IMR-90 (cell line): ENCODE results near the gene CDC42BPA. TPM values are rescaled to one million over a fixed set of nuclear protein-coding genes. Genes with fewer than 3 reads are reported as not detected.

Source experiments
- ATAC-seq: fragments of 200-7000 bp; cut with Tn5 transposase; 2 replicates; pipeline ENCODE4 v1.9.1; 2020; ENCODE audit warnings: low read depth, mild to moderate bottlenecking, moderate library complexity
- BruUV-seq: library from RNA; stranded (reverse); fragments of 400-500 nt; replicated peaks from 2 replicates; lab custom pipeline; 2021; lab: Mats Ljungman, UMichigan
- CTCF ChIA-PET: fragments of 300-600 bp; formaldehyde crosslinking; extraction: SDS; loops from one replicate; lab custom pipeline; 2021; ENCODE audit warnings: antibody characterized with exemption; lab: Yijun Ruan, JAX
- POLR2A ChIA-PET: fragments of 300-600 bp; sonication (Branson Sonifier 250); formaldehyde crosslinking; loops from one replicate; lab custom pipeline; 2022; ENCODE audit warnings: antibody characterized with exemption; ENCODE audit not compliant: unreplicated experiment; lab: Charles Lee
- DNase-seq: peaks from one replicate; pipeline ENCODE4 v3.0.0; 2013
- H2AFZ ChIP-seq: replicated peaks from 2 replicates; pipeline ENCODE3; 2013; ENCODE audit warnings: low read length, mild to moderate bottlenecking; ENCODE audit not compliant: poor library complexity
- H2AK5ac ChIP-seq: 2 replicates; pipeline ENCODE4 v1.6.1; 2013; ENCODE audit warnings: low read depth, low read length, inconsistent platforms
- H2AK9ac ChIP-seq: replicated peaks from 2 replicates; pipeline ENCODE3; 2013; ENCODE audit warnings: mild to moderate bottlenecking, low read depth, low read length, moderate library complexity; ENCODE audit not compliant: poor library complexity
- H2BK120ac ChIP-seq: 2 replicates; pipeline ENCODE4 v1.6.1; 2013; ENCODE audit warnings: low read depth, low read length, inconsistent platforms
- H2BK15ac ChIP-seq: 3 replicates; pipeline ENCODE4 v1.6.1; 2013; ENCODE audit warnings: low read depth, low read length, inconsistent platforms
- H2BK20ac ChIP-seq: 2 replicates; pipeline ENCODE4 v1.6.1; 2013; ENCODE audit warnings: low read depth, mild to moderate bottlenecking, inconsistent platforms, low read length, moderate library complexity
- H2BK5ac ChIP-seq: 2 replicates; pipeline ENCODE4 v1.6.1; 2013; ENCODE audit warnings: mild to moderate bottlenecking, low read depth, low read length, inconsistent platforms; ENCODE audit not compliant: poor library complexity, severe bottlenecking
- H3K14ac ChIP-seq: replicated peaks from 2 replicates; pipeline ENCODE4 v1.6.1; 2013; ENCODE audit warnings: low read depth, low read length, inconsistent platforms
- H3K18ac ChIP-seq: 2 replicates; pipeline ENCODE4 v1.6.1; 2013; ENCODE audit warnings: low read depth, low read length, control low read depth
- H3K23ac ChIP-seq: 2 replicates; pipeline ENCODE4 v1.6.1; 2013; ENCODE audit warnings: low read depth, low read length, inconsistent platforms
- H3K27ac ChIP-seq: 2 replicates; pipeline ENCODE4 v1.5.1; 2013; ENCODE audit warnings: mild to moderate bottlenecking, control low read depth, low read length; ENCODE audit not compliant: insufficient read depth
- H3K27me3 ChIP-seq: 2 replicates; pipeline ENCODE4 v1.6.1; 2013; ENCODE audit warnings: low read length; ENCODE audit not compliant: control insufficient read depth, insufficient read depth
- H3K36me3 ChIP-seq: 2 replicates; pipeline ENCODE4 v1.6.1; 2013; ENCODE audit warnings: low read length, mixed read lengths; ENCODE audit not compliant: control insufficient read depth, insufficient read depth
- H3K4ac ChIP-seq: 2 replicates; pipeline ENCODE4 v1.6.1; 2013; ENCODE audit warnings: low read depth, low read length, inconsistent platforms
- H3K4me1 ChIP-seq: 2 replicates; pipeline ENCODE4 v1.6.1; 2013; ENCODE audit warnings: low read length, mixed read lengths; ENCODE audit not compliant: control insufficient read depth, insufficient read depth
- H3K4me2 ChIP-seq: 2 replicates; pipeline ENCODE4 v1.6.1; 2013; ENCODE audit warnings: low read depth, mild to moderate bottlenecking, control low read depth, low read length, moderate library complexity
- H3K4me3 ChIP-seq: 2 replicates; pipeline ENCODE4 v1.5.1; 2013; ENCODE audit warnings: low read depth, mild to moderate bottlenecking, control low read depth, low read length, moderate library complexity; ENCODE audit not compliant: insufficient read depth
- H3K56ac ChIP-seq: 2 replicates; pipeline ENCODE4 v1.6.1; 2013; ENCODE audit warnings: low read length, inconsistent platforms; ENCODE audit not compliant: insufficient read depth; ENCODE audit errors: extremely low read depth
- H3K79me1 ChIP-seq, 2 experiments: 2 replicates each; pipeline ENCODE4 v1.6.1; 2013; ENCODE audit warnings: low read length in 2 of 2, inconsistent platforms in 1 of 2, low read depth in 1 of 2
- H3K9ac ChIP-seq: 2 replicates; pipeline ENCODE4 v1.6.1; 2013; ENCODE audit warnings: low read depth, low read length, control low read depth
- H3K9me1 ChIP-seq: 2 replicates; pipeline ENCODE4 v1.6.1; 2013; ENCODE audit warnings: low read length, inconsistent platforms; ENCODE audit not compliant: insufficient read depth
- H3K9me3 ChIP-seq: 2 replicates; pipeline ENCODE4 v1.6.1; 2013; ENCODE audit warnings: low read length; ENCODE audit not compliant: control insufficient read depth, insufficient read depth
- H4K20me1 ChIP-seq: 2 replicates; pipeline ENCODE4 v1.6.1; 2013; ENCODE audit warnings: low read length, inconsistent platforms; ENCODE audit not compliant: insufficient read depth
- H4K5ac ChIP-seq: 2 replicates; pipeline ENCODE4 v1.6.1; 2013; ENCODE audit warnings: mild to moderate bottlenecking, low read depth, low read length, control low read depth
- H4K8ac ChIP-seq, 2 experiments: 2 replicates each; pipeline ENCODE4 v1.6.1; 2013; ENCODE audit warnings: low read depth in 2 of 2, low read length in 2 of 2, control low read depth in 1 of 2, inconsistent platforms in 1 of 2
- H4K91ac ChIP-seq: 2 replicates; pipeline ENCODE4 v1.6.1; 2013; ENCODE audit warnings: low read depth, low read length, inconsistent platforms; ENCODE audit not compliant: insufficient read depth
- BHLHE40 ChIP-seq: fragments of 150-350 bp; IDR thresholded peaks from 2 replicates; pipeline ENCODE4 v1.6.1; 2016; ENCODE audit warnings: mild to moderate bottlenecking, low read depth, low read length
- CHD1 ChIP-seq: IDR thresholded peaks from 2 replicates; pipeline ENCODE4 v1.6.1; 2012; ENCODE audit warnings: low read depth, low read length, improper control_type of control experiment
- ELK1 ChIP-seq: fragments of 150-350 bp; IDR thresholded peaks from 2 replicates; pipeline ENCODE4 v1.6.1; 2016; ENCODE audit warnings: low read depth, mild to moderate bottlenecking, low read length, moderate library complexity, borderline replicate concordance
- MAFK ChIP-seq: IDR thresholded peaks from 2 replicates; pipeline ENCODE4 v1.6.1; 2012; ENCODE audit warnings: low read depth, low read length, improper control_type of control experiment
- RAD21 ChIP-seq: IDR thresholded peaks from 2 replicates; pipeline ENCODE4 v1.6.1; 2012; ENCODE audit warnings: low read length, improper control_type of control experiment
- WGBS, 2 experiments: methylation state at CpG; one replicate each; pipeline versions ENCODE4 v1.1.5 to v1.1.7; 2013; ENCODE audit warnings: missing lambda C conversion rate in 2 of 2; ENCODE audit not compliant: insufficient read length in 1 of 2; ENCODE audit errors: extremely low coverage in 2 of 2; 5-methylcytosine and 5-hydroxymethylcytosine counted together
- dilution Hi-C: fragments of 300-500 bp; cut with HindIII; formaldehyde crosslinking; loops from one replicate; pipeline ENCODE4 v1.14.3; 2018; ENCODE audit warnings: low sequenced_read_pairs; ENCODE audit not compliant: unreplicated experiment
- in situ Hi-C: fragments of 300-500 bp; cut with MboI; formaldehyde crosslinking; loops from 3 replicates; pipeline ENCODE4 v1.14.3; 2019; ENCODE audit warnings: low sequenced_read_pairs, inconsistent platforms, mixed read lengths
- intact Hi-C: fragments of 100-400 bp; cut with micrococcal nuclease; formaldehyde crosslinking; loops from 2 replicates; pipeline ENCODE4 v1.10.0; 2022
- polyA plus RNA-seq, 3 experiments: library from polyadenylated mRNA; depleted of rRNA; stranded (reverse); fragments of >200 nt; gene quantifications; 2 replicates each; pipeline ENCODE4 v1.2.3, GENCODE V29; 2012; ENCODE audit warnings: low replicate concordance in 1 of 3
- total RNA-seq: library from RNA; depleted of rRNA; stranded (reverse); fragments of >200 nt; gene quantifications from 2 replicates; pipeline ENCODE4 v1.2.3, GENCODE V29; 2012

CDC42BPA gene
- total and polyA plus RNA-seq, 2 of the 4 experiments (the other 2 are of a cell fraction) = 9.4 to 27.8 TPM

GRCh38 chr1:227086636-227087035, 231.7 kb downstream of the CDC42BPA start:
- Histone ChIP-seq H3K4me3 (no peak overlapping the region), H2BK5ac (no peak overlapping the region), H3K4me1 (no peaks in the 10 kb centered on the region), H2AFZ (no peak overlapping the region), H3K56ac (no peak overlapping the region), H4K8ac (no peak overlapping the region), H3K79me1 (no peaks in the 10 kb centered on the region; a peak in 1 of 4 replicates), H3K27ac (no peak overlapping the region), H3K18ac (no peak overlapping the region), H2BK20ac (no peak overlapping the region), H2AK9ac (no peak overlapping the region), H3K27me3 (no peaks in the 10 kb centered on the region), H4K5ac (no peak overlapping the region), H4K91ac (no peak overlapping the region), H3K23ac (no peak overlapping the region), H3K4me2 (no peak overlapping the region), H2AK5ac (no peak overlapping the region), H3K9me1 (no peaks in the 10 kb centered on the region), H2BK15ac (no peak overlapping the region), H3K4ac (no peak overlapping the region), H3K9ac (no peak overlapping the region), H4K20me1 (no peaks in the 10 kb centered on the region), H3K14ac (no peak overlapping the region), H2BK120ac (no peak overlapping the region), H3K9me3 (0 out of 2 replicates have a peak, but pooled peaks cover 3% of the 10 kb centered on the region), H3K36me3 (peaks cover 19% of the 10 kb centered on the region)
- no TSS peak for BruUV-seq
- ChIA-PET CTCF (no interaction called here), POLR2A (no interaction called here)
- in situ Hi-C loops (no loop called here), dilution Hi-C loops (no loop called here), intact Hi-C loops (no loop called here)
- WGBS, 2 experiments = no CpG with 5 or more reads among the region's 2 CpGs
- TF ChIP-seq RAD21 = no peak
- no peak for TF ChIP-seq MAFK
- no peak for TF ChIP-seq ELK1
- TF ChIP-seq CHD1 = no peak
- TF ChIP-seq BHLHE40 = no peak
- no peak for DNase-seq
- no peak for ATAC-seq
